Sigmoid colon (tissue), 4 donors: ENCODE results near the gene FEV.

Experiments
- EP300 ChIP-seq, 4 donors: sonication (generic); formaldehyde crosslinking; IDR thresholded peaks; one replicate each; pipeline ENCODE4 v1.6.1; 2017; ENCODE audit warnings: antibody characterized with exemption in 4 of 4
- POLR2A ChIP-seq, 2 donors: fragments of 450-650 bp; IDR thresholded peaks; one replicate each; pipeline ENCODE4 v1.6.1; 2016; ENCODE audit warnings: antibody characterized with exemption in 2 of 2, mild to moderate bottlenecking in 2 of 2, moderate library complexity in 2 of 2
- POLR2AphosphoS5 ChIP-seq, 4 donors: sonication (generic); formaldehyde crosslinking; IDR thresholded peaks; one replicate each; pipeline ENCODE4 v1.6.1; 2017; ENCODE audit warnings: antibody characterized with exemption in 4 of 4
- TF ChIP-seq, protein P1 (sequence below), 4 experiments: fragments of 450-650 bp in 3 of 4; fragments of 200-600 bp in 1 of 4; IDR thresholded peaks; one replicate each; pipeline ENCODE4 v1.5.1; 2016 to 2019; ENCODE audit warnings: antibody characterized with exemption in 4 of 4, mild to moderate bottlenecking in 3 of 4, moderate library complexity in 2 of 4

DNA sequence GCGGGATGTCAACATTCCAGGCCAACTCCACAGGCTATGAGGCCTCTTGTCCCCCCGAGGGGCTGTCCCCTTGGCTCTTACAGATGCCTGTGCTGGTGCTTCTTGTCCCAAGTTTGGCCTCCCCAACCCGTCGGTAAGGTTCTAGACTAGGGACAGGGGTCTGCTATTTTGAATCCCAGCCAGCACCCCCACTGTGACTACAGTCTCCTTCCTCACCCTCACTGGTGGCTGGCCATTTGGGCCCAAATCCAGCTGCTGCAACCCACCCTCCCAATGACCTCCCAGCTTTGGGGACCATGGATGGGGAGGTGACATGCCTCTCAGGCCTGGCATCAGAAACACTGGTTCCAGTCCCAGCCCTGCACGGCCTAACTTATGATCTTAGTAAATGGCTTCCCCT lies 37.6 kb upstream of the FEV start:
- no peak for TF ChIP-seq POLR2AphosphoS5 (IDR thresholded peaks at IDR 0.05)
- TF ChIP-seq, protein P1, sequence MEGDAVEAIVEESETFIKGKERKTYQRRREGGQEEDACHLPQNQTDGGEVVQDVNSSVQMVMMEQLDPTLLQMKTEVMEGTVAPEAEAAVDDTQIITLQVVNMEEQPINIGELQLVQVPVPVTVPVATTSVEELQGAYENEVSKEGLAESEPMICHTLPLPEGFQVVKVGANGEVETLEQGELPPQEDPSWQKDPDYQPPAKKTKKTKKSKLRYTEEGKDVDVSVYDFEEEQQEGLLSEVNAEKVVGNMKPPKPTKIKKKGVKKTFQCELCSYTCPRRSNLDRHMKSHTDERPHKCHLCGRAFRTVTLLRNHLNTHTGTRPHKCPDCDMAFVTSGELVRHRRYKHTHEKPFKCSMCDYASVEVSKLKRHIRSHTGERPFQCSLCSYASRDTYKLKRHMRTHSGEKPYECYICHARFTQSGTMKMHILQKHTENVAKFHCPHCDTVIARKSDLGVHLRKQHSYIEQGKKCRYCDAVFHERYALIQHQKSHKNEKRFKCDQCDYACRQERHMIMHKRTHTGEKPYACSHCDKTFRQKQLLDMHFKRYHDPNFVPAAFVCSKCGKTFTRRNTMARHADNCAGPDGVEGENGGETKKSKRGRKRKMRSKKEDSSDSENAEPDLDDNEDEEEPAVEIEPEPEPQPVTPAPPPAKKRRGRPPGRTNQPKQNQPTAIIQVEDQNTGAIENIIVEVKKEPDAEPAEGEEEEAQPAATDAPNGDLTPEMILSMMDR (IDR thresholded peaks at IDR 0.05): no peak
- no peak for TF ChIP-seq POLR2A (IDR thresholded peaks at IDR 0.05)
- no peak for TF ChIP-seq EP300 (IDR thresholded peaks at IDR 0.05)
